ENCODE measurements around the gene LPCAT1.

LPCAT1 gene

DNA sequence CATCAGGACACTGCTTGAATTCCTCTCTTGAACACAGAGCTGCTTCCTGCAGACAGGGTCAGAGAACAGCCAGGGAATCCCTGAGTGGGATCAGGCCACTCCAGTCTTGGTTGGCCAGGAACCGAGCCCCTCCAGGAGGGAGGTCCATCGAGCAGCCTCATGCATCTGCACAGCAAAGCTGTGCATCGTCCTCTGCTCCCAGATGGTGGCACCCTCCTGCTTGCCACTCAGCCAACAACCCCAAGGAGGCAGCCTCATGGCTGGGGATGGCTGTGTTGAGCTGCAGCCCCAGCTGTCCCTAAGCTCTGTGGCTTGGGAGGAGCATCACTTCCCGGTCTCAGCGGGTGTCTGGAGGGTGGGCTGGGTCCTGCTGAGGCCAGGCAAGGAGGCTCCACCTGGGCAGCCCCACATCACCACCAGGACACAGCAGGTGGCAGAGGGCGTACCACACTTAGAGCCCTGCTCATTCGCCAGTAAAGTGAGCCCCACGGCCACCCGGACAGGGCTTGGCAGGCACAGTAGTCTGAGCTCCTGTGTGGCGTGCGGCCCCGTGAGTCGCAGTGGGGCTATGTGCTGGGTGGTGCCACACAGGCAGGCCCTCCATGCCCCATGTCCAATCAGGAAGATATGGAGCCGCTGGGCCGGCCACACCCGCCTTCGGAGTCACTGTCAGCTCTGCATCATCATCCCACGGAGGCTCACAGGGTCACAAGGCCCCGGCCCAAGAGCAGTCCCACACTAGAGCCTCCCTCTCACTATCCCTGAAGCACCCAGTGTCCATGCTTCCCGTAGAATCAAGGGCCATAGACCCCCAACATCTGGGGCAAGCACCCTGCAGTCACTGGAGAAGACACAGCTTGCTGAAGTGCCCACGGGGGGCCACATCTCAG lies 11.9 kb downstream of the LPCAT1 start:
- no peak for TF ChIP-seq CTCF (IDR thresholded peaks at IDR 0.05; ENCODE audit: low read depth, low read length)
- H3K4me3 ChIP-seq (ENCODE audit: low read depth, low read length): no peak overlapping the region

- H3K4me3 ChIP-seq (ENCODE audit: low read depth, low read length): no peak overlapping the region
- no peak for TF ChIP-seq CTCF (IDR thresholded peaks at IDR 0.05; ENCODE audit: low read depth, low read length)
Measured at GRCh38 chr5:1511048-1511447, 12.7 kb downstream of the LPCAT1 start.

- TF ChIP-seq CTCF (IDR thresholded peaks at IDR 0.05; ENCODE audit: low read depth, low read length): no peak
- no peak overlapping the region for H3K4me3 ChIP-seq (ENCODE audit: low read depth, low read length)
Measured at GRCh38 chr5:1510631-1511030, 13.1 kb downstream of the LPCAT1 start.

DNA sequence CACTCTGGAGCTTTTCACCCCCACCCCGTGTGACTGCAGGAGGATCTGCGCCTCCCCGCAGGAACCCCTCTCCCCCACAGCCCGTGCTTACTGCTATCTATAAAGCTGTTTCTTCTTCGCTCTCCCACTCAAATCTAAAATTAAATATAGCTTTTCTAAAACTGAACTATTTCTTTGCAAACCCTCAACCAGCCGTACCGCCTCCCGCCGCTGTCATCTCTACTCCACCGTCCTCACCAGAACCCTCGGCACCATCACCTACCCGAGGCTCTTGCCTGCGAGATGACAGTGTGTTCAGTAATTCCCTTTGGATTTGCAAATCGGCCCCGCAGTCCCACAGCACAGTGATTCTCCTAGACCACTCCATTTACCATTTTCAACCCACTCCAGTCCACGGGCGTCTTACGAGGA lies 13.6 kb downstream of the LPCAT1 start:
- no peak overlapping the region for H3K4me3 ChIP-seq (ENCODE audit: low read depth, low read length)
- no peak for TF ChIP-seq CTCF (IDR thresholded peaks at IDR 0.05; ENCODE audit: low read depth, low read length)

- no peak overlapping the region for H3K4me3 ChIP-seq (ENCODE audit: low read depth, low read length)
- TF ChIP-seq CTCF (IDR thresholded peaks at IDR 0.05; ENCODE audit: low read depth, low read length): no peak
Measured at GRCh38 chr5:1509346-1510085, 14.2 kb downstream of the LPCAT1 start.

- no peak overlapping the region for H3K4me3 ChIP-seq (ENCODE audit: low read depth, low read length)
- no peak for TF ChIP-seq CTCF (IDR thresholded peaks at IDR 0.05; ENCODE audit: low read depth, low read length)
Measured at GRCh38 chr5:1508659-1509290, 15.0 kb downstream of the LPCAT1 start.

All from WI38 (cell line).